Adipose tissue (tissue), 3 donors: ENCODE measurements around the gene CSF2. TPM values are rescaled to one million over a fixed set of nuclear protein-coding genes. Genes with fewer than 3 reads are reported as not detected.
"Not testable (repeated sequence)": the region's sequence is repeated elsewhere in the genome, so short reads cannot be mapped to it uniquely, and the experiment has no call there.

ENCODE experiments used
- H3K27ac ChIP-seq: one replicate; pipeline ENCODE4 v1.5.1; 2013; ENCODE audit warnings: low read depth, low read length
- WGBS, 3 donors: extraction: QIAGEN DNeasy Blood & Tissue Kit; methylation state at CpG; one replicate each; pipeline ENCODE4 v1.1.7; 2013; 5-methylcytosine and 5-hydroxymethylcytosine counted together
- polyA plus RNA-seq, 3 donors: library from polyadenylated mRNA; stranded (reverse); fragments of 200-250 nt; gene quantifications; one replicate each; pipeline ENCODE4 v1.2.3, GENCODE V29; 2013
- donor health status: healthy with polysubstance abuse.
- donor health status: Bipolar disorder and iron deficiency.
- donor health status: healthy.

CSF2 gene
- polyA plus RNA-seq, 3 donors, result 0.10 TPM; not detected in 2

GRCh38 chr5:132116909-132117489 is 43.4 kb downstream of the CSF2 start:
- WGBS, 3 donors, result 59 to 80% (median 76%) methylated on average over 3 of the region's 3 CpGs
- H3K27ac ChIP-seq, result not testable (repeated sequence)

GRCh38 chr5:132120717-132121116 is 47.1 kb downstream of the CSF2 start:
- H3K27ac ChIP-seq, result not testable (repeated sequence)
- WGBS, 3 donors, result 70 to 77% (median 74%) methylated on average over 3 of the region's 3 CpGs

GRCh38 chr5:132122971-132123370 is 49.4 kb downstream of the CSF2 start:
- 65 to 92% (median 85%) methylated on average over 3 of the region's 3 CpGs for WGBS, 3 donors
- not testable (repeated sequence) for H3K27ac ChIP-seq

GRCh38 chr5:132123578-132123977 is 50.0 kb downstream of the CSF2 start:
- not testable (repeated sequence) for H3K27ac ChIP-seq
- WGBS, 3 donors, result 79 to 94% (median 91%) methylated on average over 4 of the region's 4 CpGs

Other genes with a start within 250 kb of the CSF2 start
- not detected for gene MEIKIN, start 128.1 kb upstream of the CSF2 start, polyA plus RNA-seq
- under 1 TPM; 0.11 to 0.64 (median 0.15) TPM for gene ACSL6, start 62.1 kb upstream of the CSF2 start, polyA plus RNA-seq
- not detected for gene IL3, start 13.1 kb upstream of the CSF2 start, polyA plus RNA-seq
- gene P4HA2, start 154.1 kb downstream of the CSF2 start, polyA plus RNA-seq, result 10 to 100 TPM in 2 of 3 donors, 1 to 10 TPM in 1; 8.9 to 39.9 (median 18.4) TPM
- 10 to 100 TPM in 2 of 3 donors, 1 to 10 TPM in 1; 2.2 to 39.4 (median 17.5) TPM for gene PDLIM4, start 183.9 kb downstream of the CSF2 start, polyA plus RNA-seq
- gene SLC22A4, start 220.6 kb downstream of the CSF2 start, polyA plus RNA-seq, result 1 to 10 TPM in 2 of 3 donors, under 1 TPM in 1; 0.23 to 3.0 (median 2.0) TPM